BJ (cell line): ENCODE measurements around the gene ARPC4. TPM values are rescaled to one million over a fixed set of nuclear protein-coding genes. Genes with fewer than 3 reads are reported as not detected.
A peak's percentile ranks its signal among the peaks of the same experiment; 100 is the strongest.

Experiments used
- CTCF ChIA-PET: fragments of 350-600 bp; formaldehyde crosslinking; extraction: SDS; loops from one replicate; lab custom pipeline; 2021; ENCODE audit warnings: antibody characterized with exemption, inconsistent platforms; lab: Yijun Ruan, JAX
- POLR2A ChIA-PET: fragments of 300-600 bp; sonication (Branson Sonifier 250); formaldehyde crosslinking; extraction: SDS; loops from one replicate; lab custom pipeline; 2021; ENCODE audit warnings: antibody characterized with exemption; lab: Charles Lee
- DNase-seq: peaks from one replicate; pipeline ENCODE4 v3.0.0-alpha.2; 2011; ENCODE audit warnings: low read depth
- H3K27me3 ChIP-seq: 2 replicates; pipeline ENCODE4 v1.6.0; 2011; ENCODE audit warnings: low read length; ENCODE audit not compliant: control insufficient read depth, insufficient read depth
- H3K36me3 ChIP-seq: 2 replicates; pipeline ENCODE4 v1.5.1; 2011; ENCODE audit warnings: low read length; ENCODE audit not compliant: control insufficient read depth, insufficient read depth
- H3K4me3 ChIP-seq: 2 replicates; pipeline ENCODE4 v1.5.1; 2011; ENCODE audit warnings: low read depth, mild to moderate bottlenecking, control low read depth, low read length
- CTCF ChIP-seq: IDR thresholded peaks from 2 replicates; pipeline ENCODE4 v1.5.1; 2011; ENCODE audit warnings: low read depth, mild to moderate bottlenecking, control low read depth, inconsistent platforms, low read length, moderate library complexity; ENCODE audit not compliant: insufficient read depth
- polyA plus RNA-seq: library from polyadenylated mRNA; depleted of rRNA; stranded (reverse); fragments of >200 nt; gene quantifications from 2 replicates; pipeline ENCODE4 v1.2.3, GENCODE V29; 2011

ARPC4 gene
- polyA plus RNA-seq, 1 experiment = 238 TPM

GRCh38 chr3:9750556-9751411, 42.1 kb upstream of the ARPC4 start:
- Histone ChIP-seq H3K4me3 (peak overlapping the region; percentile 67), H3K27me3 (no peaks in the 10 kb centered on the region), H3K36me3 (peaks cover 23% of the 10 kb centered on the region)
- ChIA-PET CTCF (interaction anchor here (0.6 to 1.0 kb wide), 2 partner anchors 13 to 441 kb away, joined by 3 read pairs; no protein-coding TSS in a partner anchor), POLR2A (no interaction called here)
- DNase-seq = no peak
- no peak for TF ChIP-seq CTCF

GRCh38 chr3:9754678-9755077, 38.2 kb upstream of the ARPC4 start:
- peaks cover 17% of the 10 kb centered on the region for H3K36me3 ChIP-seq
- CTCF ChIA-PET = no interaction called here
- H3K4me3 ChIP-seq = no peak overlapping the region
- TF ChIP-seq CTCF = no peak
- POLR2A ChIA-PET = interaction anchor here (0.6 kb wide), 1 partner anchor 518 kb away, joined by 4 read pairs; no protein-coding TSS in a partner anchor
- no peaks in the 10 kb centered on the region for H3K27me3 ChIP-seq
- DNase-seq = no peak

- peaks cover 19% of the 10 kb centered on the region for H3K36me3 ChIP-seq
- POLR2A ChIA-PET = no interaction called here
- no peaks in the 10 kb centered on the region for H3K27me3 ChIP-seq
- TF ChIP-seq CTCF = no peak
- DNase-seq = no peak
- H3K4me3 ChIP-seq = no peak overlapping the region
- CTCF ChIA-PET = no interaction called here
Observed at GRCh38 chr3:9757427-9757826, 35.5 kb upstream of the ARPC4 start.

GRCh38 chr3:9760779-9761505, 31.9 kb upstream of the ARPC4 start:
- no peak for DNase-seq
- CTCF ChIA-PET = no interaction called here
- H3K4me3 ChIP-seq = no peak overlapping the region
- POLR2A ChIA-PET = interaction anchor here (0.7 kb wide), 1 partner anchor 9 kb away, joined by 8 read pairs; the partner anchor contains the start of gene CAMK1
- no peak for TF ChIP-seq CTCF
- no peaks in the 10 kb centered on the region for H3K27me3 ChIP-seq
- peaks cover 25% of the 10 kb centered on the region for H3K36me3 ChIP-seq

GRCh38 chr3:9761919-9762318, 31.0 kb upstream of the ARPC4 start:
- no peak for TF ChIP-seq CTCF
- H3K27me3 ChIP-seq = no peaks in the 10 kb centered on the region
- CTCF ChIA-PET = no interaction called here
- POLR2A ChIA-PET = no interaction called here
- H3K36me3 ChIP-seq = peaks cover 22% of the 10 kb centered on the region
- H3K4me3 ChIP-seq = no peak overlapping the region
- no peak for DNase-seq
